Measurements from ENCODE around the gene SPRYD4. TPM values are rescaled to one million over a fixed set of nuclear protein-coding genes. Genes with fewer than 3 reads are reported as not detected.

SPRYD4 gene
- total and polyA plus RNA-seq, 2 of the 4 experiments (the other 2 are of a cell fraction): 1.7 to 1.8 TPM

DNA sequence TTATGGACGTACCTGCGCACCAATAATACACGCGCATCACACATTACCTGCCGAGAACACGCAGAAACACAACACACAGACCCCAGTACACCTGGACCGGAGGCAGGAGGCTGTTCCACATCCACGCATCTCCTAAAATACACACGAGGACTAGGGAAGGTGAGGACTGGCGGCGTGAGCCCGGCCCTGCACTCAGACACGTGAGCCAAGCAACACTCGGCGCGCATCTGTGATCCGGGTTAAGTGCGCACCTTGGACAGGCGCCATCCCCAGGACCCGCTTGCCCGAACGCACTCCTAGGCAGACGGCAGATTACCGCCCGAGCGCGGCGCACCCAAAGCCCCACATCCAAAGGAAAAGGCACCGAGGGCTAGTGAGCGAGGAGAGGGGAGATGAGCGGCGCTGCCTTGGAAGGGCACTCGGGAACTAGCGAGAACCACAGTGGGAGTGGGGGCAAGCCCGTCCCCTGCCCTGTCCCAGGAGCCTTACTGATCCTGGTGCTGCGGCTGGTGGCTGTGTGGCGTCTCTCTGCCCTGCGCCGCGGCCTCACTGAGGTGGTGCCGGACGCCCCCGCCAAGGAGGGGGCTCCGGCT lies 19.2 kb downstream of the SPRYD4 start (continued):
- TF ChIP-seq CEBPB (IDR thresholded peaks at IDR 0.05; ENCODE audit: low read depth, low read length): no peak

GRCh38 chr12:56488041-56488955 lies 19.9 kb downstream of the SPRYD4 start, which contains the start of gene GLS2:
Gene GLS2, minus strand, starts transcription at chr12:56488161. Its CDS starts 43 bp downstream, at chr12:56488118.
- peak; percentile 73 for DNase-seq
- H4K20me1 ChIP-seq (ENCODE audit: insufficient read depth, low read length): no peaks in the 10 kb centered on the region
- dilution Hi-C loops (cut with HindIII; ENCODE audit: low sequenced_read_pairs, unreplicated experiment) (no loop called here), intact Hi-C loops (cut with micrococcal nuclease) (no loop called here), in situ Hi-C loops (cut with MboI; ENCODE audit: low sequenced_read_pairs) (no loop called here)
- H2BK120ac ChIP-seq (ENCODE audit: low read depth, low read length): no peak within 1 kb of the TSS
- H3K9me3 ChIP-seq (ENCODE audit: control insufficient read depth, insufficient read depth, low read length): 0 out of 2 replicates have a peak, but pooled peaks cover 2% of the 10 kb centered on the region
- H2AK9ac ChIP-seq (replicated peaks; ENCODE audit: low read depth, low read length, poor library complexity): peak within 1 kb of the TSS; percentile 53
- H2BK5ac ChIP-seq (ENCODE audit: low read depth, low read length, poor library complexity, severe bottlenecking): no peak within 1 kb of the TSS
- no peak within 1 kb of the TSS for H4K91ac ChIP-seq (ENCODE audit: insufficient read depth, low read depth, low read length)
- peaks cover 2% of the 10 kb centered on the region; the same call in 1 of the 2 replicates for H3K4me1 ChIP-seq (ENCODE audit: control insufficient read depth, insufficient read depth, low read length)
- ATAC-seq (ENCODE audit: low read depth): peak; percentile 97
- H2BK15ac ChIP-seq (ENCODE audit: low read depth, low read length): no peak within 1 kb of the TSS
- H3K18ac ChIP-seq (ENCODE audit: low read depth, low read length): no peak within 1 kb of the TSS
- no peaks in the 10 kb centered on the region for H3K36me3 ChIP-seq (ENCODE audit: control insufficient read depth, insufficient read depth, low read length)
- 9% methylated on average over 23 of the region's 59 CpGs; no CpG with 5 or more reads in 1 of the 2 experiments for WGBS, 2 experiments (ENCODE audit: extremely low coverage in 2 of 2, insufficient read length in 1 of 2)
- H3K79me1 ChIP-seq (ENCODE audit: low read depth in 1 of 2, low read length in 2 of 2): no peaks in the 10 kb centered on the region
- H3K9me1 ChIP-seq (ENCODE audit: insufficient read depth, low read length): 0 out of 2 replicates have a peak, but pooled peaks cover 2% of the 10 kb centered on the region
- peak within 1 kb of the TSS; percentile 34; the same call in 1 of the 2 replicates for H3K9ac ChIP-seq (ENCODE audit: low read depth, low read length)
- no peak within 1 kb of the TSS for H3K56ac ChIP-seq (ENCODE audit: extremely low read depth, insufficient read depth, low read length)
- no peak within 1 kb of the TSS for H3K27ac ChIP-seq (ENCODE audit: insufficient read depth, low read length)
- no peak within 1 kb of the TSS for H4K5ac ChIP-seq (ENCODE audit: low read depth, low read length)
- no peak within 1 kb of the TSS for H4K8ac ChIP-seq (ENCODE audit: low read depth in 2 of 2, low read length in 2 of 2)
- H2AFZ ChIP-seq (replicated peaks; ENCODE audit: low read length, poor library complexity): peak within 1 kb of the TSS; percentile 76
- POLR2A ChIA-PET (ENCODE audit: unreplicated experiment): interaction anchor here (0.6 kb wide), 1 partner anchor 226 kb away, joined by 16 read pairs; no protein-coding TSS in a partner anchor
- H2AK5ac ChIP-seq (ENCODE audit: low read depth, low read length): no peak within 1 kb of the TSS
- no peak within 1 kb of the TSS for H2BK20ac ChIP-seq (ENCODE audit: low read depth, low read length)
- no peak within 1 kb of the TSS for H3K14ac ChIP-seq (replicated peaks; ENCODE audit: low read depth, low read length)
- 0 out of 2 replicates have a peak within 1 kb of the TSS, but pooled peaks have one; percentile 42 for H3K23ac ChIP-seq (ENCODE audit: low read depth, low read length)
- BruUV-seq (replicated peaks): no TSS peak
- peak within 1 kb of the TSS; percentile 95 for H3K4me2 ChIP-seq (ENCODE audit: low read depth, low read length)
- H3K4me3 ChIP-seq (ENCODE audit: insufficient read depth, low read depth, low read length): peak within 1 kb of the TSS; percentile 34
- H3K4ac ChIP-seq (ENCODE audit: low read depth, low read length): no peak within 1 kb of the TSS
- H3K27me3 ChIP-seq (ENCODE audit: control insufficient read depth, insufficient read depth, low read length): peaks cover 32% of the 10 kb centered on the region
- TF ChIP-seq MAFK (IDR thresholded peaks at IDR 0.05; ENCODE audit: low read depth, low read length) (no peak), CEBPB (IDR thresholded peaks at IDR 0.05; ENCODE audit: low read depth, low read length) (peak; percentile 92)
- CTCF ChIA-PET: interaction anchor here (0.6 kb wide), 1 partner anchor 82 kb away, joined by 3 read pairs; no protein-coding TSS in a partner anchor
